A549 (cell line): Measurements from ENCODE around the gene PRKAR1B. TPM values are rescaled to one million over a fixed set of nuclear protein-coding genes. Genes with fewer than 3 reads are reported as not detected.

Experiments used
- ATAC-seq, 2 experiments: fragments of 200-7000 bp in 1 of 2; fragments of >200 bp in 1 of 2; cut with Nextera tagmentation in 1 of 2; cut with Tn5 transposase in 1 of 2; 3 replicates each; pipeline versions ENCODE4 v1.8.0 to v1.9.1; 2018 to 2020; ENCODE audit warnings: mild to moderate bottlenecking in 1 of 2, moderate library complexity in 1 of 2
- CTCF ChIA-PET: fragments of 300-600 bp; sonication (Branson Sonifier 250); formaldehyde crosslinking; extraction: SDS; loops from one replicate; lab custom pipeline; 2021; ENCODE audit warnings: antibody characterized with exemption, inconsistent platforms; lab: Yijun Ruan, JAX
- POLR2A ChIA-PET: fragments of 350-600 bp; formaldehyde crosslinking; extraction: SDS; loops from one replicate; lab custom pipeline; 2021; ENCODE audit warnings: antibody characterized with exemption, inconsistent platforms; lab: Yijun Ruan, JAX
- DNase-seq, 2 experiments: peaks; one replicate each; pipeline versions ENCODE4 v3.0.0 to v3.0.0-alpha.2; 2011 to 2016; ENCODE audit warnings: low read depth in 1 of 2, low spot score in 1 of 2
- FAIRE-seq: peaks from 2 replicates; lab custom pipeline; 2011; peaks lifted over from hg19 to GRCh38; lab: Jason Lieb, UNC
- H3K27ac ChIP-seq, 2 experiments: fragments of >200 bp; sonication (Bioruptor Twin); formaldehyde crosslinking; 3 replicates each; pipeline ENCODE4 v1.5.1; 2016 to 2017
- H3K4me1 ChIP-seq: fragments of >200 bp; sonication (Bioruptor Twin); formaldehyde crosslinking; 3 replicates; pipeline ENCODE4 v1.6.1; 2016
- H3K4me2 ChIP-seq: fragments of >200 bp; sonication (Bioruptor Twin); formaldehyde crosslinking; 3 replicates; pipeline ENCODE4 v1.6.1; 2016
- H3K4me3 ChIP-seq: fragments of >200 bp; sonication (Bioruptor Twin); formaldehyde crosslinking; 3 replicates; pipeline ENCODE4 v1.5.1; 2016
- H3K9me3 ChIP-seq: fragments of >200 bp; sonication (Bioruptor Twin); formaldehyde crosslinking; 3 replicates; pipeline ENCODE4 v1.6.1; 2016
- BHLHE40 ChIP-seq: IDR thresholded peaks from 2 replicates; pipeline ENCODE4 v1.6.1; 2012; ENCODE audit warnings: low read depth, low read length, inconsistent platforms
- CHD2 ChIP-seq: fragments of 150-350 bp; IDR thresholded peaks from 2 replicates; pipeline ENCODE4 v1.6.1; 2014; ENCODE audit warnings: low read length; ENCODE audit not compliant: partially characterized antibody
- EHMT2 ChIP-seq: fragments of 200-600 bp; sonication (generic); IDR thresholded peaks from 2 replicates; pipeline ENCODE4 v1.6.1; 2016; ENCODE audit warnings: antibody characterized with exemption, low read depth, mild to moderate bottlenecking, moderate library complexity
- FOXS1 ChIP-seq: fragments of 250-450 bp; sonication (Bioruptor Pico); IDR thresholded peaks from 2 replicates; pipeline ENCODE4 v1.5.0; 2020; ENCODE audit warnings: mild to moderate bottlenecking, moderate library complexity
- KDM5A ChIP-seq: fragments of 200-600 bp; sonication (generic); IDR thresholded peaks from 2 replicates; pipeline ENCODE4 v1.6.1; 2016; ENCODE audit warnings: antibody characterized with exemption, mild to moderate bottlenecking
- MAZ ChIP-seq: fragments of 150-350 bp; IDR thresholded peaks from 2 replicates; pipeline ENCODE4 v1.6.1; 2014; ENCODE audit warnings: antibody characterized with exemption, low read depth, low read length, borderline replicate concordance
- POLR2AphosphoS2 ChIP-seq: conservative IDR thresholded peaks from 2 replicates; pipeline ENCODE4 v1.6.1; 2012; ENCODE audit warnings: low read length, improper control_type of control experiment, inconsistent platforms
- RAD21 ChIP-seq, 2 experiments: fragments of >200 bp in 1 of 2; sonication (Bioruptor Twin) in 1 of 2; formaldehyde crosslinking in 1 of 2; IDR thresholded peaks in 1 of 2; conservative IDR thresholded peaks in 1 of 2; 2 replicates in 1 of 2; 3 replicates in 1 of 2; pipeline ENCODE4 v1.6.1; 2012 to 2018; ENCODE audit warnings: inconsistent platforms in 1 of 2
- RCOR1 ChIP-seq: fragments of 150-350 bp; IDR thresholded peaks from 2 replicates; pipeline ENCODE4 v1.6.1; 2014; ENCODE audit warnings: antibody characterized with exemption, low read length, low read depth
- RNF2 ChIP-seq: fragments of 200-600 bp; sonication (generic); IDR thresholded peaks from 2 replicates; pipeline ENCODE4 v1.6.1; 2016; ENCODE audit warnings: low read depth, mild to moderate bottlenecking, antibody characterized with exemption, moderate library complexity, borderline replicate concordance
- TP53 ChIP-seq: fragments of 250-450 bp; sonication (Bioruptor Pico); IDR thresholded peaks from 2 replicates; pipeline ENCODE4 v1.5.0; 2021; ENCODE audit warnings: mild to moderate bottlenecking, moderate library complexity
- WGBS: methylation state at CpG from one replicate; pipeline ENCODE4 v1.1.6; 2017; ENCODE audit errors: missing lambda C conversion rate; 5-methylcytosine and 5-hydroxymethylcytosine counted together
- polyA plus RNA-seq, 4 experiments: library from polyadenylated mRNA; depleted of rRNA in 3 of 4; stranded (reverse); fragments of >200 nt; fragmentation: RNase III in 1 of 4; extraction: RNeasy Plus Mini Kit Qiagen cat#74134 plus additional on column Dnase treatment in 1 of 4; gene quantifications; 2 replicates in 3 of 4; 3 replicates in 1 of 4; pipeline ENCODE4 v1.2.3, GENCODE V29; 2011 to 2017
- TF ChIP-seq, protein P1 (sequence below): fragments of 450-650 bp; IDR thresholded peaks from 2 replicates; pipeline ENCODE4 v1.6.1; 2014; ENCODE audit warnings: antibody characterized with exemption
- TF ChIP-seq, protein P2 (sequence below): fragments of 150-350 bp; IDR thresholded peaks from 2 replicates; pipeline ENCODE4 v1.6.1; 2014; ENCODE audit warnings: low read depth, mild to moderate bottlenecking, low read length
- TF ChIP-seq, protein P3 (sequence below): IDR thresholded peaks from 2 replicates; pipeline ENCODE4 v1.6.1; 2012
- TF ChIP-seq, protein P4 (sequence below): fragments of >200 bp; sonication (Bioruptor Twin); formaldehyde crosslinking; IDR thresholded peaks from 2 replicates; pipeline ENCODE4 v1.6.1; 2016

PRKAR1B gene
- polyA plus RNA-seq, 2 of the 4 experiments (the other 2 are of a cell fraction) = 10.1 to 33.7 TPM

DNA sequence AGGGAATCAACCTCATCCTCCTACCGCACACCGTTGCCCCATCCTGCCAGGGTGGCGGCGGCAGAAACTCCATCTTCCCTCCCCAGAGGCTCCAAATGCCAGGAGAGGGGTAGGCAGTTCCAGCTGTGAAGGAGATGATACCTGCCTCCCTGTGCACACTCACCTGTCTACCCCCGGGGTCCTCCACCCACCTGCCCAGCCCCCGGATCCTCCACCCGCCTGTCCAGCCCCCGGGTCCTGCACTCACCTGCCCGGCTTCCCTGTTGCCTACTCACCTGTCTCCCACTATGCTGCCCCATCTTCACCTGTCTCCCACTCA is 14.0 kb downstream of the PRKAR1B start:
- ATAC-seq (no peak), FAIRE-seq (no peak), DNase-seq (no peak)
- Histone ChIP-seq H3K4me1 (no peaks in the 10 kb centered on the region), H3K4me2 (no peak overlapping the region), H3K4me3 (no peak overlapping the region), H3K9me3 (no peaks in the 10 kb centered on the region), H3K27ac (no peak overlapping the region)
- 98% methylated on average over 8 of the region's 9 CpGs for WGBS
- TF ChIP-seq, protein P1, sequence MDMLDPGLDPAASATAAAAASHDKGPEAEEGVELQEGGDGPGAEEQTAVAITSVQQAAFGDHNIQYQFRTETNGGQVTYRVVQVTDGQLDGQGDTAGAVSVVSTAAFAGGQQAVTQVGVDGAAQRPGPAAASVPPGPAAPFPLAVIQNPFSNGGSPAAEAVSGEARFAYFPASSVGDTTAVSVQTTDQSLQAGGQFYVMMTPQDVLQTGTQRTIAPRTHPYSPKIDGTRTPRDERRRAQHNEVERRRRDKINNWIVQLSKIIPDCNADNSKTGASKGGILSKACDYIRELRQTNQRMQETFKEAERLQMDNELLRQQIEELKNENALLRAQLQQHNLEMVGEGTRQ = no peak
- TF ChIP-seq, protein P2, sequence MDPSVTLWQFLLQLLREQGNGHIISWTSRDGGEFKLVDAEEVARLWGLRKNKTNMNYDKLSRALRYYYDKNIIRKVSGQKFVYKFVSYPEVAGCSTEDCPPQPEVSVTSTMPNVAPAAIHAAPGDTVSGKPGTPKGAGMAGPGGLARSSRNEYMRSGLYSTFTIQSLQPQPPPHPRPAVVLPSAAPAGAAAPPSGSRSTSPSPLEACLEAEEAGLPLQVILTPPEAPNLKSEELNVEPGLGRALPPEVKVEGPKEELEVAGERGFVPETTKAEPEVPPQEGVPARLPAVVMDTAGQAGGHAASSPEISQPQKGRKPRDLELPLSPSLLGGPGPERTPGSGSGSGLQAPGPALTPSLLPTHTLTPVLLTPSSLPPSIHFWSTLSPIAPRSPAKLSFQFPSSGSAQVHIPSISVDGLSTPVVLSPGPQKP = no peak
- TF ChIP-seq TP53 (no peak), POLR2AphosphoS2 (no peak), CHD2 (no peak), RCOR1 (no peak)
- POLR2A ChIA-PET = no interaction called here
- CTCF ChIA-PET = no interaction called here

DNA sequence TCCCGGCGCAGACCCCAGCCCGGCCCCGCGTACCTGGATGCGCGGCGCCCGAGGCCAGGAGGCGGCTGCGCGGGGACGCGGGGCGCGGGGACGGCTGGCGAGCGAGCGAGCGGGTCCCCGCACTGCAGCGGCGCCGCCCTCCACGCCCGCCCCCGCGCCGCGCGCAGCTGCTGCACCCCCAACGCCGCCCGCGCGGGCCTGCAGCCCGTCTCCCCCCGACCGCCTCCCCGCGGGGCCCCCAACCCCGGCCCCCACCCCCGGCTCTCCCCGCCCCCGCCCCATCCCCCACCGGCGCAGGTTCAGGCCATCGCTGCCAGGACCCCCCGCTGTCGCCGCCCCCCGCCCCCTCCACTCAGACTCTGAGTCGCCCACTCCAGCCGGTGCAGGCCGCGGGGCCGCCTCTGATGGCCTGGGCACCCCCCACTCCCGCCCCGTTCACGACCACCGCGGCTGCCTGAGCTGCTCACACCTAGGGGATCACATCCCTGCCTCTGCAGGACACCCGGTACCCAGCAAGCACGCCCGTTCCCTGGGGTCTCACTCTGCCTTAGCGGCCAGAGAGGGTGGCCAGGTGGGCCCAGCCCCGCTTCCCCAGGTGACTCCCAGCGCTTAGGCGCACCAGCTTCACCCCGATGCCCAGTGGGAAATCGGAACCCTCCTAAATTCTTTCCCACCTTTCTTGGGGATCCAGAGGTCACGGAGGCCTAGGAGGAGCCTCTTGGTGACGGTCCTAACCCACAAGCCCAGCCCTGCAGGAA is 14.5 kb downstream of the PRKAR1B start:
- WGBS = 96% methylated on average over 24 of the region's 74 CpGs
- Histone ChIP-seq H3K9me3 (no peaks in the 10 kb centered on the region), H3K27ac (no peak overlapping the region), H3K4me2 (no peak overlapping the region), H3K4me1 (no peaks in the 10 kb centered on the region)
- ChIA-PET CTCF (no interaction called here), POLR2A (no interaction called here)
- ATAC-seq = no peak
- DNase-seq = no peak
- TF ChIP-seq RNF2 (no peak), FOXS1 (CRISPR knock-in tag) (no peak), KDM5A (no peak), RAD21 (conservative IDR thresholded peaks at IDR 0.05 in 1 of 2, IDR thresholded peaks at IDR 0.05 in 1 of 2) (no peak), POLR2AphosphoS2 (no peak), BHLHE40 (no peak)
- TF ChIP-seq, protein P3, sequence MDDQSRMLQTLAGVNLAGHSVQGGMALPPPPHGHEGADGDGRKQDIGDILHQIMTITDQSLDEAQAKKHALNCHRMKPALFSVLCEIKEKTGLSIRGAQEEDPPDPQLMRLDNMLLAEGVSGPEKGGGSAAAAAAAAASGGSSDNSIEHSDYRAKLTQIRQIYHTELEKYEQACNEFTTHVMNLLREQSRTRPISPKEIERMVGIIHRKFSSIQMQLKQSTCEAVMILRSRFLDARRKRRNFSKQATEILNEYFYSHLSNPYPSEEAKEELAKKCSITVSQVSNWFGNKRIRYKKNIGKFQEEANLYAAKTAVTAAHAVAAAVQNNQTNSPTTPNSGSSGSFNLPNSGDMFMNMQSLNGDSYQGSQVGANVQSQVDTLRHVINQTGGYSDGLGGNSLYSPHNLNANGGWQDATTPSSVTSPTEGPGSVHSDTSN = no peak
- TF ChIP-seq, all 56 proteins: peak for 0
- FAIRE-seq = no peak
- no peak overlapping the region for H3K4me3 ChIP-seq

DNA sequence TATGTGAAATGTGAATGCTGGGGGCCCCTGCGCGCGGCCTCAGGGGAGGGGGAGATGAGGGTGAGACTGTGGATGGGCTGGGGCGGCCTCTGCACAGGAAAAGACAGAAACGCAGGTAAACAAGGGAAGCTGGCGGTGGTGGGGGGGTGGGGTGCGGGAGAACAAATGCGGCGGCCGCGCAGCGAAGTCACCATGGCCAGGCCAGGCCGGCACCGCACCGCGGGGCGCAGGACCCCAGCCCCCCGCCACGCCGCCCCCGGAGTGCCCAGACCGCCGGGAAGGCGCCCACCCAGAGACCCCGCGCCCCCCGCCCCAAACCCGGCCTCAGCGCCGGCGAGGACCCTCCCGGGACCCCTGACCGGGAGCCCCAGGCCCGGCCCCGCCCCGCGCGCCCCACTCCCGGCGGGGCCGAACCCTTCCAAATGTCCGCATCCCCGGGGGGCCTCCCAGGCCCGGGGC is 15.1 kb downstream of the PRKAR1B start:
- Histone ChIP-seq H3K27ac (no peak overlapping the region), H3K4me1 (no peaks in the 10 kb centered on the region), H3K9me3 (no peaks in the 10 kb centered on the region), H3K4me2 (no peak overlapping the region), H3K4me3 (no peak overlapping the region)
- FAIRE-seq (no peak), DNase-seq (no peak), ATAC-seq (no peak)
- ChIA-PET POLR2A (no interaction called here), CTCF (no interaction called here)
- no peak for TF ChIP-seq MAZ
- TF ChIP-seq, protein P4, sequence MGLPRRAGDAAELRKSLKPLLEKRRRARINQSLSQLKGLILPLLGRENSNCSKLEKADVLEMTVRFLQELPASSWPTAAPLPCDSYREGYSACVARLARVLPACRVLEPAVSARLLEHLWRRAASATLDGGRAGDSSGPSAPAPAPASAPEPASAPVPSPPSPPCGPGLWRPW = no peak
- TF ChIP-seq, protein P2 = no peak
- TF ChIP-seq EHMT2 = no peak
- 80% methylated on average over 1 of the region's 44 CpGs for WGBS
